Panc1 (cell line): Measurements from ENCODE around the gene ZNF292. TPM values are rescaled to one million over a fixed set of nuclear protein-coding genes. Genes with fewer than 3 reads are reported as not detected.
"Not testable (repeated sequence)": the region's sequence is repeated elsewhere in the genome, so short reads cannot be mapped to it uniquely, and the experiment has no call there.

ENCODE experiments used
- ATAC-seq: fragments of 200-7000 bp; cut with Tn5 transposase; 2 replicates; pipeline ENCODE4 v1.9.1; 2020; ENCODE audit warnings: mild to moderate bottlenecking, moderate library complexity
- BruUV-seq: library from RNA; stranded (reverse); fragments of 400-500 nt; replicated peaks from 2 replicates; lab custom pipeline; 2021; lab: Mats Ljungman, UMichigan
- CTCF ChIA-PET: fragments of 300-600 bp; sonication (Branson Sonifier 250); formaldehyde crosslinking; loops from one replicate; lab custom pipeline; 2022; ENCODE audit warnings: antibody characterized with exemption; lab: Charles Lee
- POLR2A ChIA-PET: fragments of 300-600 bp; sonication (Branson Sonifier 250); formaldehyde crosslinking; loops from one replicate; lab custom pipeline; 2022; ENCODE audit warnings: antibody characterized with exemption; lab: Charles Lee
- DNase-seq: peaks from one replicate; pipeline ENCODE4 v3.0.0-alpha.2; 2010; ENCODE audit warnings: low read depth, low spot score
- H3K27ac ChIP-seq: 2 replicates; pipeline ENCODE4 v1.5.1; 2011; ENCODE audit warnings: mild to moderate bottlenecking, low read length, inconsistent platforms
- H3K27me3 ChIP-seq: fragments of 200-500 bp; sonication (Bioruptor generic); 2 replicates; pipeline ENCODE4 v1.6.0; 2014; ENCODE audit warnings: low read length, inconsistent platforms; ENCODE audit not compliant: control insufficient read depth, insufficient read depth
- H3K36me3 ChIP-seq: fragments of 200-500 bp; sonication (Bioruptor generic); 2 replicates; pipeline ENCODE4 v1.5.1; 2014; ENCODE audit warnings: inconsistent platforms, mild to moderate bottlenecking, low read length, moderate library complexity; ENCODE audit not compliant: control insufficient read depth, insufficient read depth
- H3K4me1 ChIP-seq: 2 replicates; pipeline ENCODE4 v1.5.1; 2011; ENCODE audit warnings: inconsistent platforms, mild to moderate bottlenecking, low read length, moderate library complexity; ENCODE audit not compliant: control insufficient read depth, insufficient read depth
- H3K4me3 ChIP-seq, 2 experiments: 2 replicates each; pipeline ENCODE4 v1.5.1; 2011 to 2012; ENCODE audit warnings: low read depth in 2 of 2, low read length in 2 of 2, mild to moderate bottlenecking in 2 of 2, inconsistent platforms in 1 of 2, moderate library complexity in 1 of 2
- H3K9me3 ChIP-seq: fragments of 200-500 bp; sonication (Bioruptor generic); 2 replicates; pipeline ENCODE4 v1.5.1; 2014; ENCODE audit warnings: low read depth, mild to moderate bottlenecking, inconsistent platforms, low read length, moderate library complexity; ENCODE audit not compliant: control insufficient read depth, insufficient read depth
- CTCF ChIP-seq: fragments of 450-650 bp; IDR thresholded peaks from 2 replicates; pipeline ENCODE4 v1.5.1; 2017; ENCODE audit warnings: mild to moderate bottlenecking
- POLR2AphosphoS5 ChIP-seq: IDR thresholded peaks from 2 replicates; pipeline ENCODE4 v1.6.1; 2012; ENCODE audit warnings: mild to moderate bottlenecking, low read depth, low read length, moderate library complexity
- REST ChIP-seq, 2 experiments: IDR thresholded peaks; 2 replicates each; pipeline ENCODE4 v1.6.1; 2011 to 2012; ENCODE audit warnings: low read depth in 2 of 2, control low read depth in 1 of 2, low read length in 1 of 2, mild to moderate bottlenecking in 1 of 2, moderate library complexity in 1 of 2; ENCODE audit not compliant: insufficient read depth in 1 of 2
- SIN3A ChIP-seq: IDR thresholded peaks from 2 replicates; pipeline ENCODE4 v1.6.1; 2012; ENCODE audit warnings: low read depth, mild to moderate bottlenecking, low read length, moderate library complexity, borderline replicate concordance; ENCODE audit not compliant: insufficient read depth
- TCF7L2 ChIP-seq: IDR thresholded peaks from 2 replicates; pipeline ENCODE4 v1.6.1; 2011; ENCODE audit warnings: mild to moderate bottlenecking, low read depth, low read length, inconsistent platforms
- in situ Hi-C: cut with HindIII; loops from 2 replicates; pipeline ENCODE4 v1.10.0; 2016; ENCODE audit warnings: low sequenced_read_pairs, low pct_unique_long_range_greater_than_20kb
- intact Hi-C: fragments of 100-400 bp; cut with micrococcal nuclease; formaldehyde crosslinking; loops from one replicate; pipeline ENCODE4 v1.10.0; 2022; ENCODE audit not compliant: unreplicated experiment
- total RNA-seq: library from RNA; stranded (reverse); gene quantifications from one replicate; pipeline ENCODE4 v1.2.1, GENCODE V29; 2021; ENCODE audit not compliant: unreplicated experiment

ZNF292 gene
- total RNA-seq, 1 experiment from 2014 or later, result 38.2 TPM

GRCh38 chr6:87197547-87197946, 42.2 kb downstream of the ZNF292 start:
- no peaks in the 10 kb centered on the region for H3K9me3 ChIP-seq
- no peak overlapping the region for H3K4me3 ChIP-seq
- ATAC-seq (no peak), DNase-seq (no peak)
- H3K27ac ChIP-seq, result no peak overlapping the region
- H3K36me3 ChIP-seq, result no peaks in the 10 kb centered on the region
- H3K27me3 ChIP-seq, result no peaks in the 10 kb centered on the region
- POLR2A ChIA-PET, result interaction anchor here (0.6 kb wide), 1 partner anchor 18 kb away, joined by 17 read pairs; no protein-coding TSS in a partner anchor
- intact Hi-C loops (no loop called here), in situ Hi-C loops (no loop called here)
- no peaks in the 10 kb centered on the region for H3K4me1 ChIP-seq
- TF ChIP-seq SIN3A, result no peak
- no peak for TF ChIP-seq TCF7L2
- TF ChIP-seq CTCF, result no peak
- no peak for TF ChIP-seq REST (IDR thresholded peaks at IDR 0.05; ENCODE audit: insufficient read depth in 1 of 2, low read depth in 2 of 2, low read length in 1 of 2)
- TF ChIP-seq POLR2AphosphoS5, result no peak
- no TSS peak for BruUV-seq
- CTCF ChIA-PET, result interaction anchor here (0.6 kb wide), 1 partner anchor 1583 kb away, joined by 8 read pairs; no protein-coding TSS in a partner anchor

GRCh38 chr6:87198022-87198810, 42.9 kb downstream of the ZNF292 start:
- CTCF ChIA-PET, result interaction anchor here (0.6 kb wide), 1 partner anchor 1583 kb away, joined by 8 read pairs; no protein-coding TSS in a partner anchor
- intact Hi-C loops, H3K4me1 ChIP-seq, ATAC-seq, BruUV-seq, DNase-seq, H3K36me3 ChIP-seq, POLR2A ChIA-PET, in situ Hi-C loops, H3K4me3 ChIP-seq, H3K27me3 ChIP-seq, H3K9me3 ChIP-seq, H3K27ac ChIP-seq: not testable (repeated sequence)

GRCh38 chr6:87199787-87200186, 44.4 kb downstream of the ZNF292 start:
- no peaks in the 10 kb centered on the region for H3K27me3 ChIP-seq
- intact Hi-C loops, result no loop called here
- POLR2A ChIA-PET, result no interaction called here
- no peaks in the 10 kb centered on the region for H3K36me3 ChIP-seq
- BruUV-seq, result no TSS peak
- no peak for TF ChIP-seq CTCF
- TF ChIP-seq REST (IDR thresholded peaks at IDR 0.05; ENCODE audit: insufficient read depth in 1 of 2, low read depth in 2 of 2, low read length in 1 of 2), result no peak
- TF ChIP-seq SIN3A, result no peak
- no peak for TF ChIP-seq POLR2AphosphoS5
- no peak for TF ChIP-seq TCF7L2
- ATAC-seq (no peak), DNase-seq (no peak)
- no peaks in the 10 kb centered on the region for H3K4me1 ChIP-seq
- H3K27ac ChIP-seq, result no peak overlapping the region
- H3K9me3 ChIP-seq, result no peaks in the 10 kb centered on the region
- in situ Hi-C loops, result no loop called here
- CTCF ChIA-PET, result no interaction called here
- no peak overlapping the region for H3K4me3 ChIP-seq
